ENCODE data around the gene GPS2.

GPS2 gene

DNA sequence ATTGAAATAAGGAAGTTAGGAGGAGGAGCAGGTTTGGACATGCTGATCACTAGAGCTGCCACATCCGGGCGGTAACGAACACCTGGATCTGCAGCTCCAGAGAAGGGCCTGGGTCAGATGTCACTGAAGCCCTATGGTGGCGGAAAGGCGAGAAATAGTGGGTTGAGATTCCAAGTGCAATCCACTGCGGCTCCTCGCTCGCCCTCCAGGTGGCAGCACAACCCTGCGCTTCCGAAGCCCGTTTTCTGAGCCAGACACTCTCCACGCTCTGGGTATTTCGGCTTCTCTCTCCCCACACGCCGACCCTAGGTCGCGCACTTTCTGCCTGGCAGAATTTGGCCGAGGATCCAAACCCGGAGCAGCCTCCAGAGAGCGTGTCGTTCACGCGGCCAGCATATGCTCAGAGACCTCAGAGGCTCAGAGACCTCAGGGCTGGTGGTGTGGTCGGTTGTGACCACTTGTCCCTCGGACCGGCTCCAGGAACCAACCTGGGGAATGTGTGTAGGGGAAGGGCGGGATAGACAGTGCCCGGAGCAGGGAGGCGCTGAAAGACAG lies 34.6 kb downstream of the GPS2 start:
- no peaks in the 10 kb centered on the region for H3K9me3 ChIP-seq (ENCODE audit: control insufficient read depth, low read length)
- peaks cover 3% of the 10 kb centered on the region for H3K4me1 ChIP-seq (ENCODE audit: control insufficient read depth, insufficient read depth, low read length, poor library complexity, severe bottlenecking)
- 1 to 3% methylated on average over 18 to 26 of the region's 29 CpGs for WGBS, 2 experiments (ENCODE audit: insufficient coverage in 2 of 2)
- H3K36me3 ChIP-seq (ENCODE audit: control insufficient read depth, insufficient read depth, low read length), result no peaks in the 10 kb centered on the region
- peak overlapping the region; percentile 46 for H3K4me3 ChIP-seq (ENCODE audit: extremely low read depth, insufficient read depth, low read length, poor library complexity, severe bottlenecking)
- peak overlapping the region; percentile 50 for H3K27ac ChIP-seq (ENCODE audit: low read depth, low read length, severe bottlenecking)

- H3K4me1 ChIP-seq (ENCODE audit: control insufficient read depth, insufficient read depth, low read length, poor library complexity, severe bottlenecking), result peaks cover 3% of the 10 kb centered on the region
- WGBS, 2 experiments (ENCODE audit: insufficient coverage in 2 of 2), result 87 to 94% methylated on average over 5 of the region's 8 CpGs
- no peaks in the 10 kb centered on the region for H3K9me3 ChIP-seq (ENCODE audit: control insufficient read depth, low read length)
- H3K27ac ChIP-seq (ENCODE audit: low read depth, low read length, severe bottlenecking), result no peak overlapping the region
- H3K4me3 ChIP-seq (ENCODE audit: extremely low read depth, insufficient read depth, low read length, poor library complexity, severe bottlenecking), result no peak overlapping the region
- H3K36me3 ChIP-seq (ENCODE audit: control insufficient read depth, insufficient read depth, low read length), result no peaks in the 10 kb centered on the region
Observed at GRCh38 chr17:7279448-7279847, 35.7 kb downstream of the GPS2 start.

- no peak overlapping the region for H3K27ac ChIP-seq (ENCODE audit: low read depth, low read length, severe bottlenecking)
- WGBS, 2 experiments (ENCODE audit: insufficient coverage in 2 of 2), result no CpG with 5 or more reads among the region's 1 CpG
Observed at GRCh38 chr17:7266784-7267183, 48.4 kb downstream of the GPS2 start.

DNA sequence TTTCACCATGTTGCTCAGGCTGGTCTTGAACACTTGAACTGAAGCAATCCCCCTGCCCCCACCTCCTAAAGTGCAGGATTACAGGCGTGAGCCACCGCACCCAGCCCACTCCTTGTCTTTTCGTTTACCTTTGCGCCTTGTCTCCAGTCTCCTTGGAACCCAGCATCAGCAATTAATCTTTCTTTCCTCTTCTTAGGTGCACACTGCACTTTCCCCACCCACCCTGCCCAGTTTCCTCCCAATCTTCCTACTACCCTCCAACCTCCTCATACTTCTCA lies 51.4 kb downstream of the GPS2 start:
- 63 to 67% methylated on average over 4 of the region's 4 CpGs for WGBS, 2 experiments (ENCODE audit: insufficient coverage in 2 of 2)
- Histone ChIP-seq H3K27ac (ENCODE audit: low read depth, low read length, severe bottlenecking) (no peak overlapping the region), H3K4me3 (ENCODE audit: extremely low read depth, insufficient read depth, low read length, poor library complexity, severe bottlenecking) (no peak overlapping the region), H3K36me3 (ENCODE audit: control insufficient read depth, insufficient read depth, low read length) (peaks cover 15% of the 10 kb centered on the region), H3K9me3 (ENCODE audit: control insufficient read depth, low read length) (no peaks in the 10 kb centered on the region), H3K4me1 (ENCODE audit: control insufficient read depth, insufficient read depth, low read length, poor library complexity, severe bottlenecking) (peaks cover 7% of the 10 kb centered on the region)

More at GRCh38 chr17:7266784-7267183, 48.4 kb downstream of the GPS2 start:
- Histone ChIP-seq H3K4me3 (ENCODE audit: extremely low read depth, insufficient read depth, low read length, poor library complexity, severe bottlenecking) (no peak overlapping the region), H3K36me3 (ENCODE audit: control insufficient read depth, insufficient read depth, low read length) (no peaks in the 10 kb centered on the region), H3K4me1 (ENCODE audit: control insufficient read depth, insufficient read depth, low read length, poor library complexity, severe bottlenecking) (peaks cover 7% of the 10 kb centered on the region), H3K9me3 (ENCODE audit: control insufficient read depth, low read length) (no peaks in the 10 kb centered on the region)

DNA sequence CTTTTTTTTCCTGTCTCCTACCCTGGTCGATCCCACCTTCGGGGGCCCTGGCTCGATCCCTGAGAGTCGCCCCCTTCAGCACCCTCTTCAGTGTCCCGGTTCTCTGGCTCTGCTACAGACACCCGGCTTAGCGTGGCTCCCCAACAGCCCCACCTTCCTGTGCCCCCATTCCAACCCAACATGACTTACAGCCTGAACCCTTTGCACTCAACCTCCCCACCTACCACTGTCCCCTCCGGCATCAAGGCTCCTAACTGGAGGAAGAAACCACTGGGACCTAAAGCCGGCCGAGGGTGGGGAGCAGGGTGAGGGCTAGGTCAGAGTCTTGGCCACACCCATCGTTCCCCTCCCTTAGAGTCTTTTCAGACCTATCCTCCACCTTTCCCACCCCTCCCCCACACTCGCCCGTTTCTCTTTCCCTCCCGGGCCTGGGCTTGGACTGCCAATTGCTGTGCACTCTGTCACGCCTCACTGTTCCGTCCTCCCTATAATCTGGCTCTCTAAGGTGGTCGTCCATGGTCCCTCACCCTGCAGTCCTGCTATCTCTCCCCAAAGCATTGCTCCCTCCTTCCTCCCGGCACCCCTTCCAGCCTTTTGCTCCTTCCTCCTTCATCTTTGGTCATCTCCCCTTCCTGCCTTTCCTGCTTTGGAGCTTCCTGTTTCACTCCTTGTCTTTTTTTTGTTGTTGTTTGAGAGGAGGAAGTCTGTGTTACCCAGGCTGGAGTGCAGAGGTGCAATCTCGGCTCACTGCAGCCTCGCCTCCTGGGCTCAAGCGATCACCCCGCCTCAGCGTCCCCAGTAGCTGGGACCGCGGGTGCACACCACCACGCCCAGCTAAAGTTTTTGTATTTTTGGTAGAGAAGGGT lies 52.0 kb downstream of the GPS2 start:
- Histone ChIP-seq H3K27ac (ENCODE audit: low read depth, low read length, severe bottlenecking) (no peak overlapping the region), H3K4me1 (ENCODE audit: control insufficient read depth, insufficient read depth, low read length, poor library complexity, severe bottlenecking) (peaks cover 7% of the 10 kb centered on the region), H3K9me3 (ENCODE audit: control insufficient read depth, low read length) (no peaks in the 10 kb centered on the region), H3K4me3 (ENCODE audit: extremely low read depth, insufficient read depth, low read length, poor library complexity, severe bottlenecking) (peak overlapping the region; percentile 37), H3K36me3 (ENCODE audit: control insufficient read depth, insufficient read depth, low read length) (peaks cover 20% of the 10 kb centered on the region)
- WGBS, 2 experiments (ENCODE audit: insufficient coverage in 2 of 2), result 20% methylated on average over 16 to 21 of the region's 26 CpGs
